ENCODE results near the gene CDK17.

GRCh38 chr12:96258104-96258961 is 141.9 kb downstream of the CDK17 start:
- TF ChIP-seq POLR2A (IDR thresholded peaks at IDR 0.05), result no peak
- TF ChIP-seq POLR2AphosphoS5 (IDR thresholded peaks at IDR 0.05), result no peak
- TF ChIP-seq EP300 (IDR thresholded peaks at IDR 0.05), result no peak
- TF ChIP-seq, protein P1, sequence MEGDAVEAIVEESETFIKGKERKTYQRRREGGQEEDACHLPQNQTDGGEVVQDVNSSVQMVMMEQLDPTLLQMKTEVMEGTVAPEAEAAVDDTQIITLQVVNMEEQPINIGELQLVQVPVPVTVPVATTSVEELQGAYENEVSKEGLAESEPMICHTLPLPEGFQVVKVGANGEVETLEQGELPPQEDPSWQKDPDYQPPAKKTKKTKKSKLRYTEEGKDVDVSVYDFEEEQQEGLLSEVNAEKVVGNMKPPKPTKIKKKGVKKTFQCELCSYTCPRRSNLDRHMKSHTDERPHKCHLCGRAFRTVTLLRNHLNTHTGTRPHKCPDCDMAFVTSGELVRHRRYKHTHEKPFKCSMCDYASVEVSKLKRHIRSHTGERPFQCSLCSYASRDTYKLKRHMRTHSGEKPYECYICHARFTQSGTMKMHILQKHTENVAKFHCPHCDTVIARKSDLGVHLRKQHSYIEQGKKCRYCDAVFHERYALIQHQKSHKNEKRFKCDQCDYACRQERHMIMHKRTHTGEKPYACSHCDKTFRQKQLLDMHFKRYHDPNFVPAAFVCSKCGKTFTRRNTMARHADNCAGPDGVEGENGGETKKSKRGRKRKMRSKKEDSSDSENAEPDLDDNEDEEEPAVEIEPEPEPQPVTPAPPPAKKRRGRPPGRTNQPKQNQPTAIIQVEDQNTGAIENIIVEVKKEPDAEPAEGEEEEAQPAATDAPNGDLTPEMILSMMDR (IDR thresholded peaks at IDR 0.05), result no peak
